Mucosa of descending colon (tissue), 3 donors: ENCODE data around the gene HCFC1. TPM values are rescaled to one million over a fixed set of nuclear protein-coding genes. Genes with fewer than 3 reads are reported as not detected.

Source experiments
- ATAC-seq: fragments of 200-7000 bp; cut with Tn5 transposase; one replicate; pipeline ENCODE4 v1.9.1; 2020; ENCODE audit warnings: mild to moderate bottlenecking, moderate library complexity
- DNase-seq, 3 donors: peaks; one replicate each; pipeline ENCODE4 v3.0.0-alpha.2; 2020
- H3K36me3 ChIP-seq: fragments of 200-600 bp; one replicate; pipeline ENCODE4 v1.8.0; 2021; ENCODE audit warnings: low read depth, mild to moderate bottlenecking
- H3K4me1 ChIP-seq: fragments of 200-600 bp; one replicate; pipeline ENCODE4 v1.8.0; 2021; ENCODE audit warnings: low read depth, mild to moderate bottlenecking
- H3K4me3 ChIP-seq: fragments of 200-600 bp; one replicate; pipeline ENCODE4 v1.8.0; 2021; ENCODE audit warnings: mild to moderate bottlenecking
- H3K9me3 ChIP-seq: fragments of 200-600 bp; one replicate; pipeline ENCODE4 v1.8.0; 2021; ENCODE audit warnings: mild to moderate bottlenecking
- intact Hi-C, 2 donors: fragments of 100-400 bp; cut with DNase I in 1 of 2; cut with micrococcal nuclease in 1 of 2; formaldehyde crosslinking; loops; one replicate each; pipeline versions ENCODE4 v1.11.0 to v1.11.1; 2022; cut with DNase I, micrococcal nuclease
- total RNA-seq, 3 donors: library from RNA; stranded (reverse); fragmentation: NEBNext Ultra II Directional in 2 of 3; extraction: Animal tissue kit (Norgen Biotek cat#: 25700) in 2 of 3; gene quantifications; one replicate each; pipeline versions ENCODE4 v1.2.1 to v1.2.4, GENCODE V29; 2021 to 2023
- TF ChIP-seq, protein P1 (sequence below): fragments of 200-600 bp; IDR thresholded peaks from one replicate; pipeline ENCODE4 v1.8.0; 2022; ENCODE audit warnings: antibody characterized with exemption, mild to moderate bottlenecking
- donor health status: DM: no; HTN: no; CAD: no; lungs with moderate emphysema.
- donor health status: DM: no; HTN: no; CAD: no.
- donor health status: DM: no; HTN: yes; CAD: no.

Gene HCFC1
- total RNA-seq, 3 donors from 2014 or later = 36.3 to 56.5 (median 48.2) TPM

DNA sequence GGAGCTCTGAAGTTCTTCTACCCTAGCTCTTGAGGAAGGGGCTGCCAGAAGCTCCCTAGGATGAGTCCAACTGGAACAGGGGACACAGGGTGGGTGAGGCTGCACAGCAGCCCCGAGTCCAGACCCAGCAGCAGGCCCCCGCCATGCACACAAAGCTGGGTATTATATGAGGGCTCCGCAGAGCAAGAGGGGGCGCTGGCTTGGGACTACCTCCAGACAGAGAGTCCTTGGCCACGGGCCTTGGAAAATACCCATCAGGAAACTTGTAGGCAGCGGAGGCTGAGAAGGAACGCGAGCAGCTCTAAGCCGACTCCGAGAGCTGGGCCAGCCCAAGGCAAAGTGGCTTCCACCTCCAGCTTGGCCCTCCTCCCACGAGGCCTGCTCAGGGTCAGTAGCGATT lies 8.1 kb downstream of the HCFC1 start:
- Histone ChIP-seq H3K9me3 (no peaks in the 10 kb centered on the region), H3K36me3 (no peaks in the 10 kb centered on the region), H3K4me1 (peaks cover 5% of the 10 kb centered on the region), H3K4me3 (no peak overlapping the region)
- intact Hi-C loops = no loop called here
- TF ChIP-seq, protein P1, sequence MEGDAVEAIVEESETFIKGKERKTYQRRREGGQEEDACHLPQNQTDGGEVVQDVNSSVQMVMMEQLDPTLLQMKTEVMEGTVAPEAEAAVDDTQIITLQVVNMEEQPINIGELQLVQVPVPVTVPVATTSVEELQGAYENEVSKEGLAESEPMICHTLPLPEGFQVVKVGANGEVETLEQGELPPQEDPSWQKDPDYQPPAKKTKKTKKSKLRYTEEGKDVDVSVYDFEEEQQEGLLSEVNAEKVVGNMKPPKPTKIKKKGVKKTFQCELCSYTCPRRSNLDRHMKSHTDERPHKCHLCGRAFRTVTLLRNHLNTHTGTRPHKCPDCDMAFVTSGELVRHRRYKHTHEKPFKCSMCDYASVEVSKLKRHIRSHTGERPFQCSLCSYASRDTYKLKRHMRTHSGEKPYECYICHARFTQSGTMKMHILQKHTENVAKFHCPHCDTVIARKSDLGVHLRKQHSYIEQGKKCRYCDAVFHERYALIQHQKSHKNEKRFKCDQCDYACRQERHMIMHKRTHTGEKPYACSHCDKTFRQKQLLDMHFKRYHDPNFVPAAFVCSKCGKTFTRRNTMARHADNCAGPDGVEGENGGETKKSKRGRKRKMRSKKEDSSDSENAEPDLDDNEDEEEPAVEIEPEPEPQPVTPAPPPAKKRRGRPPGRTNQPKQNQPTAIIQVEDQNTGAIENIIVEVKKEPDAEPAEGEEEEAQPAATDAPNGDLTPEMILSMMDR = no peak
- DNase-seq (no peak), ATAC-seq (no peak)

DNA sequence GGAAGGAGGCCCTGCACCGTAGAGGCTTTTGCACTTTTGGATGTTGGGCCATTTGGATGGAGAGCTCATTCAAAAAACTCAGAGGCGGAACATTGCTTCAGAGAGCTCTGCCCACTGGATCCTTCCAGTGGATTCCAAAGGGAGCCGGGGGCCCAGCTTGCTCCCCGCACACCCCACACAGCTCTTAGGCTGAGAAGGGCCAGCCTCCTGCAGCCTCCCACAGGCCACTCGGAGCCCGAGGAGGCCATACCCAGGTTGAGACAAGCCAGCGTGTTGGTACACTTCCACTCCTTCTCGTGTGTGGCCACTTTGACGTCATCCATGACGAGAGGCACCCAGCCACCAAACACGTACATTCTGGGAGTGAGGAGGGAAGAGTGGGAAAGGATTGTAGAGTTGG lies 10.3 kb downstream of the HCFC1 start:
- Histone ChIP-seq H3K9me3 (no peaks in the 10 kb centered on the region), H3K4me1 (peaks cover 3% of the 10 kb centered on the region), H3K4me3 (no peak overlapping the region), H3K36me3 (no peaks in the 10 kb centered on the region)
- TF ChIP-seq, protein P1 = no peak
- intact Hi-C loops = no loop called here
- no peak for ATAC-seq
- DNase-seq = no peak

DNA sequence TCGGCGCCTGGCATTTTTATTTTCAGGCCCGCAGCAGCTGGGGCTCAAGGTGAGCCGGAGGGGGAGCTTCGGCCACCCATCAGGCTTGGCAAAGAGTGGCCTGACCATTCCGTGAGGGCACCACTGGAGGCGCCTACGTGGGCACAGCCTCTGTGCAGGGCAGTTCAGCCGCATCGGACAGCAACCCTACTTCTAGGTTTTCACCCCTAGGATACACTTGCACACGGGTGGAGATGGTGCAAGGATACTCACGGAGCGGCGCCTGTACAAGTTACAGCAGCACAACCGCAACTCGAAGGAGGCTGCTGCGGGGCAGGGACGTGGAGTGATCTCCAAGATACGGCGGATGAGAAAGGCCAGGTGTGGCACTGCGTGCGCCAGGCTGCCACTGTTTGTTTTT lies 10.8 kb downstream of the HCFC1 start:
- DNase-seq (no peak), ATAC-seq (no peak)
- H3K9me3 ChIP-seq = no peaks in the 10 kb centered on the region
- H3K36me3 ChIP-seq = no peaks in the 10 kb centered on the region
- no peak overlapping the region for H3K4me3 ChIP-seq
- H3K4me1 ChIP-seq = no peaks in the 10 kb centered on the region
- intact Hi-C loops = no loop called here
- TF ChIP-seq, protein P1 = no peak

DNA sequence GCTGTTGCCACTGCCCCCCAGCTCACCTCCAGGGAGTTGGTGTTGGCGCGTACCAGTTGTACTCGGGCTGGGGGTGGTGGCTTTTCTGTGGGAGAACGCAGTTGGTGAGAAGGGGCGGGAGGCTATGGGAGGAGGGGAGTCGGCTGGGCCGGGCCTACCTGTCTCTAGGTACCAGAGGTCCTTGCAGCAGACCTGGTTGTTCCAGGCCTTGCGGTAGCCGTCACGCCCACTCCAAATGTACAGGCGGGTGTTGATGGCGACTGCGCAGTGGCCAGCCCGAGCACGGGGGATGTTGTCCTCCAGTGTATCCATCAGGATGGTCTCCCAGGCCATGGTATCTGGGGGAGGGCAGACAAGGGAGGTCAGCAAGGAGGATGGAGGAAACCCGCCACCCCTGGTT lies 11.5 kb downstream of the HCFC1 start:
- ATAC-seq (no peak), DNase-seq (no peak)
- TF ChIP-seq, protein P1 = no peak
- Histone ChIP-seq H3K9me3 (no peaks in the 10 kb centered on the region), H3K36me3 (no peaks in the 10 kb centered on the region), H3K4me1 (no peaks in the 10 kb centered on the region), H3K4me3 (no peak overlapping the region)
- intact Hi-C loops = no loop called here

DNA sequence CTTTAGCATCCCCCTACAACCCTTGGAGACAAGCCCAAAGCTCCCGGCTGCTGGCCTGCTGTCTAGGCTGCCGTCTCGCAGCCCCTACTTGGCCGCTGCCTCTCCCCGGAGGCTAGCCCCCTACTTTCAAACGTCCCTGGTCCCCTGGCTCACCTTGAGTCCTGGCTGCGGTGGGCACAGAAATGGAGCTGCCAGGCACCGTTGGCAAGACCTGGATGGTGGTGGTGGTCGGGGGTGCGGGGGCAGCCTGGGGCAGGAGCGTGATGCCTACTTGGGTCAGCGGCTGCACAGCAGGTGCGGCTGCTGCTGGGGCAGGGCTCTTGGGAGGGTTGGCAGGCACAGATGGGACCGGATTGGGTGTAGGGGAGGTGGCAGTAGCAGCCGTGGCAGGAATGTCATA lies 12.0 kb downstream of the HCFC1 start:
- no peak overlapping the region for H3K4me3 ChIP-seq
- no peak for ATAC-seq
- H3K4me1 ChIP-seq = no peaks in the 10 kb centered on the region
- TF ChIP-seq, protein P1 = no peak
- H3K9me3 ChIP-seq = no peaks in the 10 kb centered on the region
- intact Hi-C loops = loop anchor here in 1 of 2 donors (10.0 kb wide), 1 partner anchor 195 kb away; the partner anchor contains the start of gene PLXNB3
- H3K36me3 ChIP-seq = no peaks in the 10 kb centered on the region
- no peak for DNase-seq

DNA sequence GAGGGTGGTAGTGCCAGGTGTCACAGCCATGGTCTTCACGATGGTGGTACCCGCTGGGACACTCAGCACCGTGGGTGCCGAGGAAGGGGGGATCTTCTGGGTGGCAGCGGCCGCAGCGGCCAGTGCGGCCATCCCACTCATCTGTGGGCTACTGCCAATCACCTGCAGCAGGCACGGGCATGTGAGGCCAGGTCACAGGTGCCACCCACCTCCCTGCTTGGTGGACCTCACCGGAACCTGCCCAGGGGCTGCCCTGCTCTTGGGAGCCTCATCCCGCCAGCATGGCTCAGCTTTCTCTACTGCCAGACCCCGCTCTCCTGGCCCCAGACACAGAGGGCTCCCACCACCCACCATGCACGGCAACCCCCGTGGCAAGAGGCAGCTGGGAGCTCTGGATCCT lies 13.0 kb downstream of the HCFC1 start:
- intact Hi-C loops = loop anchor here in 1 of 2 donors (10.0 kb wide), 1 partner anchor 194 kb away; the partner anchor contains the start of gene PLXNB3
- Histone ChIP-seq H3K9me3 (no peaks in the 10 kb centered on the region), H3K36me3 (no peaks in the 10 kb centered on the region), H3K4me1 (no peaks in the 10 kb centered on the region), H3K4me3 (no peak overlapping the region)
- no peak for ATAC-seq
- no peak for DNase-seq
- TF ChIP-seq, protein P1 = no peak
